ENCODE measurements around the gene MRPS35. TPM values are rescaled to one million over a fixed set of nuclear protein-coding genes. Genes with fewer than 3 reads are reported as not detected.
"Not testable (repeated sequence)": the region's sequence is repeated elsewhere in the genome, so short reads cannot be mapped to it uniquely, and the experiment has no call there.

The MRPS35 gene
- total RNA-seq, 1 donor from 2014 or later: 31.5 TPM

DNA sequence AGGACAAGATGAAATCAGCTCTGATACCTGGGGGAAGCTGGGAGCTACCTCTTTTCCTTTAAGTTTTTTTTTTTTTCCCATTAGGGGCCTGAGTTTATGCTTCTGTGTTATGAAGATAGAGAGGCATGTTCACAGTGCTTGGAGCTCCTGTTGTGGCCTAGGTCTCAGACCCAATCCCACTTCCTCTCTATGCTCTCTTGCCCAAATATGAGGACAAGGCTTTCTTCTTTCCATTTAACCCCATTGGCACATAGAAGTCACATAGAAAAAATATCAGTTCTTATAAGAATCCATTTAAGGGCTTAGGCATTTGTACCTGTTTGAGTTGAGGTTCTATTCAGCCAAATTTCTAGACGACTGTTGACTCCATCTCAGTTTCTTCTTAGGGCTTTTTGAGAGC is 12.6 kb downstream of the MRPS35 start:
- TF ChIP-seq CTCF (IDR thresholded peaks at IDR 0.05): no peak
- ATAC-seq (no peak), DNase-seq (no peak)
- H3K4me3 ChIP-seq: no peak overlapping the region
- H3K27ac ChIP-seq: no peak overlapping the region
- H3K4me1 ChIP-seq: no peaks in the 10 kb centered on the region
- intact Hi-C loops (cut with DNase I): no loop called here
- peaks cover 92% of the 10 kb centered on the region for H3K36me3 ChIP-seq
- H3K9me3 ChIP-seq: no peaks in the 10 kb centered on the region
- no peaks in the 10 kb centered on the region for H3K27me3 ChIP-seq (ENCODE audit: low read depth)

- intact Hi-C loops (cut with DNase I): loop anchor here (10.0 kb wide), 1 partner anchor 205 kb away; no protein-coding TSS in a partner anchor
- H3K27me3 ChIP-seq (ENCODE audit: low read depth): no peaks in the 10 kb centered on the region
- no peak overlapping the region for H3K27ac ChIP-seq
- H3K36me3 ChIP-seq: peaks cover 73% of the 10 kb centered on the region
- DNase-seq: no peak
- ATAC-seq: no peak
- no peak overlapping the region for H3K4me3 ChIP-seq
- no peaks in the 10 kb centered on the region for H3K4me1 ChIP-seq
- no peaks in the 10 kb centered on the region for H3K9me3 ChIP-seq
- TF ChIP-seq CTCF (IDR thresholded peaks at IDR 0.05): no peak
These were observed 19.5 kb downstream of the MRPS35 start for GRCh38 chr12:27730097-27730588.

GRCh38 chr12:27732281-27732680 is 21.6 kb downstream of the MRPS35 start:
- no peak for DNase-seq
- no peak overlapping the region for H3K4me3 ChIP-seq
- no peaks in the 10 kb centered on the region for H3K27me3 ChIP-seq (ENCODE audit: low read depth)
- no peak for ATAC-seq
- H3K27ac ChIP-seq: no peak overlapping the region
- H3K9me3 ChIP-seq: no peaks in the 10 kb centered on the region
- TF ChIP-seq CTCF (IDR thresholded peaks at IDR 0.05): no peak
- intact Hi-C loops (cut with DNase I): loop anchor here (10.0 kb wide), 1 partner anchor 203 kb away; no protein-coding TSS in a partner anchor
- peaks cover 76% of the 10 kb centered on the region for H3K36me3 ChIP-seq
- H3K4me1 ChIP-seq: no peaks in the 10 kb centered on the region

DNA sequence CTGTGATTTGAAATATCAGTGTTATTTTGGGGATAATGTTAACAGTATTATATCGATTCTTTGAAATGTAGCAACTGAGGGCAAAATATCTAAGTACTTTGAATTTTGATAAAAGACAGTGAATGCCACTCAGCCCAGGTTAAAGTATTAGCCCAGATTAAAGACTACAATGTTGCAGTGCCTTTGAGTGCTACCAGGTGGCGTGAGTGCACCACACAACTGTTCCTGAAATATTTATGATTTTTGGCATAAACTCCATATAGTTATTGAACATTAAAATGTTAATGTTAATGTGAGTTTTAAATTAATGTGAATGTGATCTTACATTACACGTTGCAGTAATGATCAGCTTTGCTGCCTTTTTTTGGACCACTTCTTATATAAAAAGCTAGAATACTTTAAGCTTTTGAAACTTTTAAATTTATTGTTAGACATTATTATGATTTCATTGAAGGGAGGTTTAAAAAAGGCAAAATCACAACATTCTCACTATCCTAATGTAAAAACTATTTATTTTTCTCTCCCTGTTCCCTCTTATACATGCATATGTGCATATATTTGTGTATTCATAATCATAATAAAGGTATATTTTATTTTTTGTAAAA is 22.5 kb downstream of the MRPS35 start:
- DNase-seq: no peak
- Histone ChIP-seq H3K9me3 (no peaks in the 10 kb centered on the region), H3K4me1 (no peaks in the 10 kb centered on the region), H3K4me3 (no peak overlapping the region), H3K36me3 (peaks cover 76% of the 10 kb centered on the region), H3K27ac (no peak overlapping the region), H3K27me3 (ENCODE audit: low read depth) (no peaks in the 10 kb centered on the region)
- peak; percentile 46 to 48 for ATAC-seq
- intact Hi-C loops (cut with DNase I): loop anchor here (10.0 kb wide), 1 partner anchor 202 kb away; no protein-coding TSS in a partner anchor
- TF ChIP-seq CTCF (IDR thresholded peaks at IDR 0.05): peak; percentile 73

- TF ChIP-seq CTCF (IDR thresholded peaks at IDR 0.05): no peak
- ATAC-seq: no peak
- Histone ChIP-seq H3K36me3 (peaks cover 76% of the 10 kb centered on the region), H3K27ac (no peak overlapping the region), H3K9me3 (no peaks in the 10 kb centered on the region), H3K27me3 (ENCODE audit: low read depth) (no peaks in the 10 kb centered on the region), H3K4me3 (no peak overlapping the region), H3K4me1 (no peaks in the 10 kb centered on the region)
- intact Hi-C loops (cut with DNase I): loop anchor here (10.0 kb wide), 1 partner anchor 201 kb away; no protein-coding TSS in a partner anchor
- DNase-seq: no peak
These were observed 23.2 kb downstream of the MRPS35 start for GRCh38 chr12:27733791-27734190.

- not testable (repeated sequence) for ATAC-seq
These were observed 23.7 kb downstream of the MRPS35 start for GRCh38 chr12:27734321-27734720.

More at GRCh38 chr12:27734321-27734720, 23.7 kb downstream of the MRPS35 start:
- intact Hi-C loops (cut with DNase I): loop anchor here (10.0 kb wide), 1 partner anchor 200 kb away; no protein-coding TSS in a partner anchor
- not testable (repeated sequence) for DNase-seq; H3K4me3 ChIP-seq; H3K27ac ChIP-seq; H3K27me3 ChIP-seq (ENCODE audit: low read depth); H3K9me3 ChIP-seq; H3K4me1 ChIP-seq
- H3K36me3 ChIP-seq: peaks cover 71% of the 10 kb centered on the region
